ENCODE data around the gene PRPS2. TPM values are rescaled to one million over a fixed set of nuclear protein-coding genes. Genes with fewer than 3 reads are reported as not detected.

PRPS2 gene
- 1.8 TPM for total RNA-seq (ENCODE audit: unreplicated experiment)
- long read RNA-seq, partial matches to known transcripts, result 0 of 1 reads
- long read RNA-seq, other reads (novel, unspliced or antisense), result 0 of 1 reads

GRCh38 chrX:12791257-12792228 lies at the start of gene PRPS2:
Gene PRPS2, plus strand, starts transcription at chrX:12791412. Its CDS starts 86 bp downstream, at chrX:12791498.
- no peaks in the 10 kb centered on the region for H3K27me3 Mint-ChIP-seq (ENCODE audit: unreplicated experiment)
- H3K27ac Mint-ChIP-seq (ENCODE audit: unreplicated experiment), result no peak within 1 kb of the TSS
- H3K9me3 Mint-ChIP-seq (ENCODE audit: unreplicated experiment), result no peaks in the 10 kb centered on the region
- peak within 1 kb of the TSS; percentile 82 for H3K4me3 Mint-ChIP-seq (ENCODE audit: unreplicated experiment)
- no peaks in the 10 kb centered on the region for H3K36me3 Mint-ChIP-seq (ENCODE audit: unreplicated experiment)
- DNase-seq, result peak; percentile 68
- TF ChIP-seq CTCF (IDR thresholded peaks at IDR 0.05; ENCODE audit: partially characterized antibody, unreplicated experiment), result no peak
- H3K4me1 Mint-ChIP-seq (ENCODE audit: low read depth, unreplicated experiment), result no peaks in the 10 kb centered on the region

- no peaks in the 10 kb centered on the region for H3K4me1 Mint-ChIP-seq (ENCODE audit: low read depth, unreplicated experiment)
- TF ChIP-seq CTCF (IDR thresholded peaks at IDR 0.05; ENCODE audit: partially characterized antibody, unreplicated experiment), result no peak
- no peaks in the 10 kb centered on the region for H3K36me3 Mint-ChIP-seq (ENCODE audit: unreplicated experiment)
- no peak overlapping the region for H3K27ac Mint-ChIP-seq (ENCODE audit: unreplicated experiment)
- no peaks in the 10 kb centered on the region for H3K27me3 Mint-ChIP-seq (ENCODE audit: unreplicated experiment)
- H3K4me3 Mint-ChIP-seq (ENCODE audit: unreplicated experiment), result no peak overlapping the region
- no peaks in the 10 kb centered on the region for H3K9me3 Mint-ChIP-seq (ENCODE audit: unreplicated experiment)
- no peak for DNase-seq
These were observed 49.8 kb upstream of the PRPS2 start for GRCh38 chrX:12741416-12741815.

GRCh38 chrX:12747433-12747832 lies 43.8 kb upstream of the PRPS2 start:
- Mint-ChIP-seq H3K27me3 (ENCODE audit: unreplicated experiment) (no peaks in the 10 kb centered on the region), H3K36me3 (ENCODE audit: unreplicated experiment) (no peaks in the 10 kb centered on the region), H3K4me1 (ENCODE audit: low read depth, unreplicated experiment) (no peaks in the 10 kb centered on the region), H3K9me3 (ENCODE audit: unreplicated experiment) (no peaks in the 10 kb centered on the region), H3K4me3 (ENCODE audit: unreplicated experiment) (no peak overlapping the region), H3K27ac (ENCODE audit: unreplicated experiment) (no peak overlapping the region)
- no peak for DNase-seq
- TF ChIP-seq CTCF (IDR thresholded peaks at IDR 0.05; ENCODE audit: partially characterized antibody, unreplicated experiment), result no peak

GRCh38 chrX:12751887-12752286 lies 39.3 kb upstream of the PRPS2 start:
- no peaks in the 10 kb centered on the region for H3K9me3 Mint-ChIP-seq (ENCODE audit: unreplicated experiment)

More at GRCh38 chrX:12751887-12752286, 39.3 kb upstream of the PRPS2 start:
- Mint-ChIP-seq H3K36me3 (ENCODE audit: unreplicated experiment) (no peaks in the 10 kb centered on the region), H3K27ac (ENCODE audit: unreplicated experiment) (no peak overlapping the region), H3K4me1 (ENCODE audit: low read depth, unreplicated experiment) (no peaks in the 10 kb centered on the region), H3K4me3 (ENCODE audit: unreplicated experiment) (no peak overlapping the region), H3K27me3 (ENCODE audit: unreplicated experiment) (no peaks in the 10 kb centered on the region)
- no peak for TF ChIP-seq CTCF (IDR thresholded peaks at IDR 0.05; ENCODE audit: partially characterized antibody, unreplicated experiment)
- no peak for DNase-seq

Data from glutamatergic neuron (in vitro differentiated cells).